HepG2 (cell line): ENCODE results near the gene SH3GL2.

Source experiments
- JUN ChIP-seq: sonication (generic); formaldehyde crosslinking; IDR thresholded peaks from 2 replicates; pipeline ENCODE4 v1.4.0; 2020; ENCODE audit warnings: mild to moderate bottlenecking, missing genetic modification reagents
- JUND ChIP-seq: sonication (generic); formaldehyde crosslinking; IDR thresholded peaks from 2 replicates; pipeline ENCODE4 v1.8.0; 2022; ENCODE audit warnings: mild to moderate bottlenecking, missing genetic modification reagents
- KDM2A ChIP-seq: sonication (generic); formaldehyde crosslinking; IDR thresholded peaks from 2 replicates; pipeline ENCODE4 v1.4.0; 2020; ENCODE audit warnings: low read depth, missing genetic modification reagents, borderline replicate concordance
- POLR2AphosphoS5 ChIP-seq: IDR thresholded peaks from 2 replicates; pipeline ENCODE4 v1.6.1; 2012; ENCODE audit warnings: low read depth, low read length
- ZBTB8A ChIP-seq: sonication (generic); formaldehyde crosslinking; IDR thresholded peaks from 2 replicates; pipeline ENCODE4 v1.4.0; 2020; ENCODE audit warnings: mild to moderate bottlenecking, low read depth, missing genetic modification reagents, borderline replicate concordance
- ZC3H13 ChIP-seq: sonication (generic); formaldehyde crosslinking; IDR thresholded peaks from 2 replicates; pipeline ENCODE4 v1.8.1; 2023; ENCODE audit warnings: mild to moderate bottlenecking, missing genetic modification reagents, moderate library complexity
- ZFP37 ChIP-seq: sonication (generic); formaldehyde crosslinking; IDR thresholded peaks from 2 replicates; pipeline ENCODE4 v1.4.0; 2020; ENCODE audit warnings: missing genetic modification reagents, borderline replicate concordance
- TF ChIP-seq, protein P1 (sequence below): sonication (generic); formaldehyde crosslinking; conservative IDR thresholded peaks from 2 replicates; pipeline ENCODE4 v1.4.0; 2020; ENCODE audit warnings: missing genetic modification reagents

DNA sequence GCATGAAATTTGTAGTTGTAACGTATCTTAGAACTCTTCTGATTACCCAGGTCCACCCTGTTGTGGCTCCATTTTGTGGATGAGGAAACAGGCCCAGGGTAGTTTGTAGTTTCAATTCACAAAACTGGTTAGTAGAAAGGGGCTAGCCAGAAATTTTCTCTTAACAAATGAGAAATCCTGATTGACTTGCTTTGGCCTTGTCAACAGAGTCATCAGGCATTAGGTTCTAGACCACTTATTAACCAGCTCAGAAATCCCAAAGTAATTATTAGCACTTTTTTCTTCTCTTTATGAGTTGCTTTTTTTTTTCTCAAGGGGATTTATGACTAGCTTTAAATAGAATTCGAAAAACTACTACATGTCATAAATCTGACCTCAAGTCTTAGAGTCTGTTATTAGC, 160.2 kb downstream of the SH3GL2 start:
- TF ChIP-seq POLR2AphosphoS5 (no peak), KDM2A (CRISPR knock-in tag) (no peak), JUN (CRISPR knock-in tag) (no peak), ZC3H13 (CRISPR knock-in tag) (no peak), JUND (CRISPR knock-in tag) (no peak), ZBTB8A (CRISPR knock-in tag) (no peak), ZFP37 (CRISPR knock-in tag) (no peak)
- TF ChIP-seq, protein P1, sequence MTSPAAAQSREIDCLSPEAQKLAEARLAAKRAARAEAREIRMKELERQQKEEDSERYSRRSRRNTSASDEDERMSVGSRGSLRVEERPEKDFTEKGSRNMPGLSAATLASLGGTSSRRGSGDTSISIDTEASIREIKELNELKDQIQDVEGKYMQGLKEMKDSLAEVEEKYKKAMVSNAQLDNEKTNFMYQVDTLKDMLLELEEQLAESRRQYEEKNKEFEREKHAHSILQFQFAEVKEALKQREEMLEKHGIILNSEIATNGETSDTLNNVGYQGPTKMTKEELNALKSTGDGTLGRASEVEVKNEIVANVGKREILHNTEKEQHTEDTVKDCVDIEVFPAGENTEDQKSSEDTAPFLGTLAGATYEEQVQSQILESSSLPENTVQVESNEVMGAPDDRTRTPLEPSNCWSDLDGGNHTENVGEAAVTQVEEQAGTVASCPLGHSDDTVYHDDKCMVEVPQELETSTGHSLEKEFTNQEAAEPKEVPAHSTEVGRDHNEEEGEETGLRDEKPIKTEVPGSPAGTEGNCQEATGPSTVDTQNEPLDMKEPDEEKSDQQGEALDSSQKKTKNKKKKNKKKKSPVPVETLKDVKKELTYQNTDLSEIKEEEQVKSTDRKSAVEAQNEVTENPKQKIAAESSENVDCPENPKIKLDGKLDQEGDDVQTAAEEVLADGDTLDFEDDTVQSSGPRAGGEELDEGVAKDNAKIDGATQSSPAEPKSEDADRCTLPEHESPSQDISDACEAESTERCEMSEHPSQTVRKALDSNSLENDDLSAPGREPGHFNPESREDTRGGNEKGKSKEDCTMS (CRISPR knock-in tag): no peak
